Skeletal muscle satellite cell (primary cell): ENCODE measurements around the gene PRSS56.

Experiments
- H3K27me3 ChIP-seq: 2 replicates; pipeline ENCODE4 v1.7.0; 2013; ENCODE audit warnings: low read length; ENCODE audit not compliant: control insufficient read depth, insufficient read depth
- H3K36me3 ChIP-seq: 2 replicates; pipeline ENCODE4 v1.7.0; 2013; ENCODE audit warnings: mild to moderate bottlenecking, control low read depth, low read length; ENCODE audit not compliant: insufficient read depth
- H3K4me1 ChIP-seq: 2 replicates; pipeline ENCODE4 v1.7.0; 2013; ENCODE audit warnings: low read length; ENCODE audit not compliant: control insufficient read depth, insufficient read depth
- H3K4me2 ChIP-seq: 2 replicates; pipeline ENCODE4 v1.7.0; 2013; ENCODE audit warnings: mild to moderate bottlenecking, low read length
- H3K4me3 ChIP-seq: 2 replicates; pipeline ENCODE4 v1.7.0; 2013; ENCODE audit warnings: low read length
- H3K9ac ChIP-seq: 2 replicates; pipeline ENCODE4 v1.7.0; 2013; ENCODE audit warnings: mild to moderate bottlenecking, low read depth, low read length, moderate library complexity
- H3K9me3 ChIP-seq: replicated peaks from 2 replicates; pipeline ENCODE4 v1.7.0; 2013; ENCODE audit warnings: mild to moderate bottlenecking, control low read depth, low read length

The PRSS56 gene

DNA sequence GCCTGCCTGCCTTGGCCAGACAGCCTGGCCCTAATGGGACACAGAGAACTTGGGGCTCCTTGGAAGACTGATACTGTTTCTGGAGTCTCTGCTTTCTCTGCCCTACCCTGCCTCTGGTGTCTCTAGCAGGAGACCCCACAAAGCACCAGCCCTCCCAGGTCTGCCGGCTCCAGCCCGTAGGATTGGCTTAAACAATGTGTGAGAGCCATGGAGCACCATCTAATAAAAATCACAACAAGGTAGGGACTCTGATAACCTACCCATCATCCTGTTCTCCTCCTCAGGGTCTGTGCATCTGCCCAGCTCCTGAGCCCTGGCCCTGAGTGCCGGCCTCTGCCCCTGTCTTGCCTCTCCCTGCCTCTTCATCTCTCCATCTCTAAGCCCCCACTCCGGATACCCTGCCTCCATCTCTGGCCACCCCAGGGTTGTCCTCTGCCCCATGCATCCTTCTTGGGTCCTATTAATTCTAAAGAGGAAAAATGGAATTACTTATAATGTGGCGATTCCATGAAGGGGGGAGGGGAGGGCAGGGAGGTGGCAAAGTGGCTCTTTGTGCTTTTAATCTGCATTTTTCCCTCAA lies 31.4 kb upstream of the PRSS56 start:
- Histone ChIP-seq H3K4me1 (no peaks in the 10 kb centered on the region), H3K9me3 (no peaks in the 10 kb centered on the region), H3K4me2 (no peak overlapping the region), H3K4me3 (no peak overlapping the region), H3K9ac (no peak overlapping the region), H3K36me3 (no peaks in the 10 kb centered on the region), H3K27me3 (peaks cover 65% of the 10 kb centered on the region)

GRCh38 chr2:232489516-232490220 lies 30.5 kb upstream of the PRSS56 start:
- no peak overlapping the region for H3K4me3 ChIP-seq
- no peaks in the 10 kb centered on the region for H3K9me3 ChIP-seq
- no peak overlapping the region for H3K9ac ChIP-seq
- H3K36me3 ChIP-seq: no peaks in the 10 kb centered on the region
- no peak overlapping the region for H3K4me2 ChIP-seq
- H3K4me1 ChIP-seq: no peaks in the 10 kb centered on the region
- H3K27me3 ChIP-seq: peaks cover 56% of the 10 kb centered on the region

- H3K36me3 ChIP-seq: no peaks in the 10 kb centered on the region
- H3K4me2 ChIP-seq: no peak overlapping the region
- no peak overlapping the region for H3K9ac ChIP-seq
- no peaks in the 10 kb centered on the region for H3K4me1 ChIP-seq
- peaks cover 48% of the 10 kb centered on the region for H3K27me3 ChIP-seq
- H3K9me3 ChIP-seq: no peaks in the 10 kb centered on the region
- H3K4me3 ChIP-seq: no peak overlapping the region
These were observed 29.7 kb upstream of the PRSS56 start for GRCh38 chr2:232490221-232491138.

DNA sequence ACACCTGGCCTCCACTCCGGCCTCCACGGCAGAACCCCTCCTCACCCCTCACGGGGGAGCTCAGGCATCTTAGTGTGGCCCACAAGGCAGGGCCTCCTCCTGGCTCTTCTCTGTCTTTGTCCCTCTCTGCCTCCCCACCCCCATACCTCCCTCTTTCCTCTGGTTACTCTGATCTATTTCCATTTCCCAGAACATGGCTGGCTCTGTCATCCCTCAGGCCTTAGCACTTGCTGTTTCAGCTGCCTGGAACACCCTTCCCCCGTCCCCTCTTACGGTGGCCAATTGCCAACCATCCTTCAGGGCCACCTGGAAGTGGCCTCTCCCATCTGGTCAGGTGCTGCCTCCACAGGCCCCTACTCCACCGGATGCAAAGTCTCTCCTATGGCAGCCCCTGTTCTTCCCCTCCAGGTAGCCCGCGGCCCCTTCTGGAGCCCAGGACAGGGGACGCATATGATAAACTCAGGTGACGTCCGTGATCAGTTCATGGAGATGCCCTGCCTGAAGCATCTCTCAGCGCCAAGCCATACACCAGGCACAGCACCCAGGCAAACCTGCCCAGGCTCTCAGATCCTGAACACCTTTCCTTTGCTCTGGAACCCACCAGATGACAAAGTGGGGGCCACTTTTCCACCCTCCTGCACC lies 28.9 kb upstream of the PRSS56 start:
- Histone ChIP-seq H3K9ac (no peak overlapping the region), H3K27me3 (peaks cover 43% of the 10 kb centered on the region), H3K4me1 (no peaks in the 10 kb centered on the region), H3K9me3 (no peaks in the 10 kb centered on the region), H3K4me2 (no peak overlapping the region), H3K4me3 (no peak overlapping the region), H3K36me3 (no peaks in the 10 kb centered on the region)

GRCh38 chr2:232492236-232492848 lies 27.8 kb upstream of the PRSS56 start:
- Histone ChIP-seq H3K9ac (no peak overlapping the region), H3K4me3 (no peak overlapping the region), H3K4me2 (no peak overlapping the region), H3K4me1 (no peaks in the 10 kb centered on the region), H3K36me3 (no peaks in the 10 kb centered on the region), H3K9me3 (no peaks in the 10 kb centered on the region), H3K27me3 (peaks cover 33% of the 10 kb centered on the region)

- Histone ChIP-seq H3K4me2 (no peak overlapping the region), H3K9ac (no peak overlapping the region), H3K4me1 (no peaks in the 10 kb centered on the region), H3K27me3 (peaks cover 36% of the 10 kb centered on the region), H3K9me3 (no peaks in the 10 kb centered on the region), H3K4me3 (no peak overlapping the region), H3K36me3 (no peaks in the 10 kb centered on the region)
These were observed 27.1 kb upstream of the PRSS56 start for GRCh38 chr2:232492963-232493700.

DNA sequence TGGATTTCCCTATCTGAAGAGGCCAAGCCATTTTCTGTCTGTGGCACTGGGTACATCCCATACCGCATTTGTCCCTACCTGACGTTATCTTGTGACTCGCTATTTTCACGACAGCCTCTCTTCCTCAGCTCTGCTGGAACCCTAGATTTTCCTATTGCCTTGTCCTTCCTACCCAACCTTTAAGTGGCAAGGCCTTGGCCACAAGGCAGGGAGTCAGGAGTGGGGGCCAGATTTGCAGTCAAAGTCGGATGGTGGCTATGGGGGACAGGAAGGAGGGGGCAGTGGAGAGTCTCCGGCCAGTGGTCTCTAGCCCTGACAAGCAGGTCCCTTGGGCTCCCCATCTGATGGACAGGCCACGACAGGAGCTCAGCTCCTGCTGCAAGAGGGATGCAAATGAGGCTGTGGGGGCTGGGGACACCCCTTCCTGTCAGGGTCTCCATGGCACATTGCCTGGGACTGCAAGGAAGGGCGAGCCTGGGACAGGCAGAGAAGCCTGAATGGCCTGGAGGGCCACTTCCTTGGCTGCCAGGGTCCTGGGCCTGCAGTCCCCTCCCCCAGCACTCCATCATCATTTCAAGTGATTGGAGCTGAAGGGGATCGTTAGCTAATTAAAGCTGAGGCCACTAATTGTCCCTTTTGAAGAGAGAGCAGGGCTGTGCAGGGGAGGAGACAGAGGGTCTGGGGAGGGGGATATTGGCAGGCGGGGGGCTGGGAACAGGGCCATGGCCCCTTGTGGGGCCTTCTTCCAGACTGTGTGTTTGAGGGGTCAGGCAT lies 26.3 kb upstream of the PRSS56 start:
- Histone ChIP-seq H3K4me3 (no peak overlapping the region), H3K4me1 (no peaks in the 10 kb centered on the region), H3K27me3 (peaks cover 36% of the 10 kb centered on the region), H3K36me3 (no peaks in the 10 kb centered on the region), H3K9ac (no peak overlapping the region), H3K9me3 (no peaks in the 10 kb centered on the region), H3K4me2 (no peak overlapping the region)

- Histone ChIP-seq H3K9ac (no peak overlapping the region), H3K9me3 (no peaks in the 10 kb centered on the region), H3K4me3 (no peak overlapping the region), H3K27me3 (peaks cover 33% of the 10 kb centered on the region), H3K4me1 (no peaks in the 10 kb centered on the region), H3K4me2 (no peak overlapping the region), H3K36me3 (no peaks in the 10 kb centered on the region)
These were observed 25.6 kb upstream of the PRSS56 start for GRCh38 chr2:232494542-232494941.

- Histone ChIP-seq H3K4me2 (no peak overlapping the region), H3K9me3 (no peaks in the 10 kb centered on the region), H3K4me1 (no peaks in the 10 kb centered on the region), H3K9ac (no peak overlapping the region), H3K4me3 (no peak overlapping the region), H3K27me3 (peaks cover 29% of the 10 kb centered on the region), H3K36me3 (no peaks in the 10 kb centered on the region)
These were observed 24.9 kb upstream of the PRSS56 start for GRCh38 chr2:232495292-232495691.
